Thoracic aorta (tissue), 2 donors: ENCODE measurements around the gene RAB1B. TPM values are rescaled to one million over a fixed set of nuclear protein-coding genes. Genes with fewer than 3 reads are reported as not detected.
A peak's percentile ranks its signal among the peaks of the same experiment; 100 is the strongest.

Experiments used
- ATAC-seq: fragments of 150-250 bp; one replicate; pipeline ENCODE4 v1.8.0; 2017; ENCODE audit warnings: low read depth; ENCODE audit not compliant: insufficient number of reproducible peaks, low FRiP score
- DNase-seq: peaks from one replicate; pipeline ENCODE4 v3.0.0-alpha.2; 2020; ENCODE audit warnings: low spot score
- H3K27ac ChIP-seq, 2 donors: fragments of 200-600 bp; sonication (generic); 1 replicate in 1 of 2; 2 replicates in 1 of 2; pipeline ENCODE4 v1.5.1; 2016; ENCODE audit warnings: mild to moderate bottlenecking in 2 of 2, moderate library complexity in 2 of 2
- H3K27me3 ChIP-seq: fragments of 200-600 bp; sonication (generic); replicated peaks from 2 replicates; pipeline ENCODE4 v1.6.0; 2016; ENCODE audit warnings: mild to moderate bottlenecking; ENCODE audit not compliant: insufficient read depth
- H3K36me3 ChIP-seq: fragments of 200-600 bp; sonication (generic); one replicate; pipeline ENCODE4 v1.5.1; 2016
- H3K4me1 ChIP-seq, 2 donors: fragments of 200-600 bp; sonication (generic); 1 replicate in 1 of 2; 2 replicates in 1 of 2; pipeline versions ENCODE4 v1.5.1 to v1.6.0; 2016; ENCODE audit warnings: low read depth in 2 of 2, mild to moderate bottlenecking in 1 of 2; ENCODE audit not compliant: control insufficient read depth in 1 of 2
- H3K4me3 ChIP-seq: fragments of 200-600 bp; sonication (generic); 2 replicates; pipeline ENCODE4 v1.5.1; 2016; ENCODE audit warnings: mild to moderate bottlenecking
- H3K9me3 ChIP-seq: fragments of 200-600 bp; sonication (generic); 2 replicates; pipeline ENCODE4 v1.5.1; 2016
- CTCF ChIP-seq: fragments of 200-600 bp; sonication (generic); IDR thresholded peaks from one replicate; pipeline ENCODE4 v1.5.1; 2019; ENCODE audit warnings: antibody characterized with exemption
- total RNA-seq, 2 donors: library from RNA; depleted of rRNA; stranded (reverse); fragments of >200 nt; gene quantifications; one replicate each; pipeline versions ENCODE4 v1.1.0 to v1.2.3, GENCODE V29; 2016

RAB1B gene
- total RNA-seq, 2 donors from 2014 or later: 57.2 to 96.0 TPM

DNA sequence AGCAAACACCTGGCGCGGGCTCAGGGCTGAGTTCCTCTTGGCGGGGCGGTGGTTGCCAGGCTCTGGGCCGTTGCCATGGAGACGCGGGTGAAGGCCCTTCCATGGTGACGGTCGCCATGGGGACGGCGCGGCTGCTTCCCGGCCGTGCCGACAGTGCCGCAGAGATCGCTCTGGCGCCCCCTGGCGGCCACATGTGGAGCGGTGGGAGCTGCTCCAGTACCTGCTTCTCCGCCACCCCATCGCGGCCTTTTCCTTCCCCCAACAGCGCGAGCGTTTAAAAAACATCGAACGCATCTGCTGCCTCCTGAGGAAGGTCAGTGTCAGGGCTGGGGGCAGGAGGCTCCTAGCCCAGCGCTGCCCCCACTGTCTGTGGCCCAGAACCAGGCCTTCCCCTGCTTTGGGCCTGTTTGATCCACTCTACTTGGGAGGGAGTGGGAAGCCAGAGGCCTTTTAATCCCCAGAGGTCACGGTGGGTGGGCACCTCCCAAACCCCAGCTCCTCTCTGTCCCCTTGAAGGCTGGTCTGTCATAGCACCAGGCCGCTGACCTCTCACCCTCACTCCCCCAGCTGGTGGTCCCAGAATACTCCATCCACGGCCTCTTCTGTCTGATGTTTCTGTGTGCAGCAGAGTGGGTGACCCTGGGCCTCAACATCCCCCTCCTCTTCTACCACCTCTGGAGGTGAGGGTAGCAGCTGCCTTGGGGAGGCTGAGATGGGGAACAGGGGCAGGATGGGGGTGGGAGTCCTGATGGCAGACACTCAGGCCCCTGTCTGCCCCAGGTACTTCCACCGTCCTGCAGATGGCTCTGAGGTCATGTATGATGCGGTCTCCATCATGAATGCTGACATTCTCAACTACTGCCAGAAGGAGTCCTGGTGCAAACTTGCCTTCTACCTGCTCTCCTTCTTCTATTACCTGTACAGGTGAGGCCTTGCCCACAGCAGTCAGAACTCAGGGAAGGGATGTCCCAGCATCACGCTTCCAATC is 14.3 kb downstream of the RAB1B start:
- peaks cover 4% of the 10 kb centered on the region for H3K36me3 ChIP-seq
- no peaks in the 10 kb centered on the region for H3K9me3 ChIP-seq
- peak; percentile 99 for TF ChIP-seq CTCF
- H3K27me3 ChIP-seq: no peaks in the 10 kb centered on the region
- peak; percentile 72 for ATAC-seq
- peaks cover 8 to 27% of the 10 kb centered on the region in 2 donors for H3K4me1 ChIP-seq
- no peak overlapping the region for H3K4me3 ChIP-seq
- peak; percentile 95 for DNase-seq
- no peak overlapping the region for H3K27ac ChIP-seq

DNA sequence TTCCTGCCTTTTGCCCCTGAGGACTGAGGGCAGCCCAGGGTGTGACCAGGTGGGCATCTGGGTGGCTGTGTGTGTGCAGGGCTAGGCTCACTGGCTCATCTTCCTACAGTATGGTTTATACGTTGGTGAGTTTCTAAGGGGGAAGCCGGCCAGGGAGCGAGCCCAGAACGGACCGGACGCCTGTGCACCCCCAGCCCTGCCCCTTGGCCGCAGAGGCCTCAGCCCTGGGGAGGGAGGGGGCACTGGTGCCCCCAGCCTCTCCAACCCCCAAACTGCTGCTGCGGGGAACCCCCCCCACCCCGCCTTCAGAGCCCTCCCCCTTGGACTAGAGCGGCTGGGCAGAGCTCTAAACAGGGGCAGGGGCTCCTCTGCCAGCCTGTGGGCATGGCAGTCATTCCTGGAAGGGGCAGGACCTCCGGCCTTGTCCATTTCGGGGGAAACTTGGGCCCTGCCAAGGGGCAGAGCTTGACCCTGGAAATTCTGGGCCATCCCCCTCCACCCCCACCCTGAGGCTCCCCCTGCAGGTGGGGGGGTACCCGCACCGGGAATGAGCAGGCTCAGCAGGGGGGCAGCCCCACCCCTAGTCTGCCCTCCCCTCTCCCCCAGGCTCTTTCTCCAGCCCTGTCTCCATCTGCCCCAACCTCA is 15.1 kb downstream of the RAB1B start:
- DNase-seq: no peak
- H3K36me3 ChIP-seq: peaks cover 4% of the 10 kb centered on the region
- no peak overlapping the region for H3K4me3 ChIP-seq
- no peak for ATAC-seq
- H3K27me3 ChIP-seq: no peaks in the 10 kb centered on the region
- no peaks in the 10 kb centered on the region for H3K9me3 ChIP-seq
- TF ChIP-seq CTCF: no peak
- H3K4me1 ChIP-seq: peaks cover 14 to 33% of the 10 kb centered on the region in 2 donors
- no peak overlapping the region for H3K27ac ChIP-seq

- DNase-seq: no peak
- no peak for ATAC-seq
- Histone ChIP-seq H3K27me3 (no peaks in the 10 kb centered on the region), H3K4me3 (no peak overlapping the region), H3K27ac (no peak overlapping the region), H3K4me1 (peaks cover 15 to 34% of the 10 kb centered on the region in 2 donors), H3K36me3 (peaks cover 4% of the 10 kb centered on the region), H3K9me3 (no peaks in the 10 kb centered on the region)
- no peak for TF ChIP-seq CTCF
Measured at GRCh38 chr11:66284526-66285078, 16.2 kb downstream of the RAB1B start.

DNA sequence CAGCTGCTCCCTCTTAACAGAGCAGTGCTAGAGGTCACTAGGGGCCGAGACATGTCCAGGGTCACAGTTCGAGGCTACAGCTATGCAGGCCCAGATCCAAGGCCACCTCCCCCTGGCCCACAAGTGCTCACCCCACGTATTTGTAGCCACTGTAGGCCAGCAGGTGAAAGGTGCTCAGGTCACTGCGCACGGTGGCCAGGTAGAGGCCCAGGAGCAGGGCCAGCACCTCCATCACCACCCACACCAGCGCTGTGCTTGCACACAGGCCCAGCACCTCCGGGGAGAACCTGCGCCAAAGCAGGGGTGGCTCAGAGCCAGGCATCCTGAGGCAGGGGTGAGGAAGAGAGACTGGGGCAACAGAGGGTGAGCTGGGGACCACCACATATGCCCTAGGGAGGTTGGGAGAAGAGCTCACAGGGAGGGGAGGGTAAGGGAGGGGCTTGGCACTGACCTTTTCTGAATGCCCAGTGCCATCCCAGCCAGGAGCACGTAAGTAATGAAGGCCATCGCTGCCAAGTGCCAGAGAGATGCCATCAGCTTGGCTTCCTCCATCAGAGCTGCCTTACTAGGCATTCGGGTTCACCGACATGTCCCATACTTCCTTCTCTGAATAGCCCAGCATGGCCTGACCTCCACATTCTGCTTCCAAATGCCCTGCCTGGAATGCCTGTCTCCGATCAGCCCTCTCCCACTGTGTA is 17.0 kb downstream of the RAB1B start:
- no peaks in the 10 kb centered on the region for H3K27me3 ChIP-seq
- TF ChIP-seq CTCF: no peak
- H3K36me3 ChIP-seq: peaks cover 4% of the 10 kb centered on the region
- ATAC-seq: no peak
- H3K9me3 ChIP-seq: no peaks in the 10 kb centered on the region
- no peak overlapping the region for H3K4me3 ChIP-seq
- no peak overlapping the region for H3K27ac ChIP-seq
- H3K4me1 ChIP-seq: peaks cover 22 to 41% of the 10 kb centered on the region in 2 donors
- no peak for DNase-seq
